ENCODE data around the gene IFNGR2. TPM values are rescaled to one million over a fixed set of nuclear protein-coding genes. Genes with fewer than 3 reads are reported as not detected.

Gene IFNGR2, protein sequence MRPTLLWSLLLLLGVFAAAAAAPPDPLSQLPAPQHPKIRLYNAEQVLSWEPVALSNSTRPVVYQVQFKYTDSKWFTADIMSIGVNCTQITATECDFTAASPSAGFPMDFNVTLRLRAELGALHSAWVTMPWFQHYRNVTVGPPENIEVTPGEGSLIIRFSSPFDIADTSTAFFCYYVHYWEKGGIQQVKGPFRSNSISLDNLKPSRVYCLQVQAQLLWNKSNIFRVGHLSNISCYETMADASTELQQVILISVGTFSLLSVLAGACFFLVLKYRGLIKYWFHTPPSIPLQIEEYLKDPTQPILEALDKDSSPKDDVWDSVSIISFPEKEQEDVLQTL
- 10 to 100 TPM; 40.6 to 64.6 TPM for total RNA-seq

DNA sequence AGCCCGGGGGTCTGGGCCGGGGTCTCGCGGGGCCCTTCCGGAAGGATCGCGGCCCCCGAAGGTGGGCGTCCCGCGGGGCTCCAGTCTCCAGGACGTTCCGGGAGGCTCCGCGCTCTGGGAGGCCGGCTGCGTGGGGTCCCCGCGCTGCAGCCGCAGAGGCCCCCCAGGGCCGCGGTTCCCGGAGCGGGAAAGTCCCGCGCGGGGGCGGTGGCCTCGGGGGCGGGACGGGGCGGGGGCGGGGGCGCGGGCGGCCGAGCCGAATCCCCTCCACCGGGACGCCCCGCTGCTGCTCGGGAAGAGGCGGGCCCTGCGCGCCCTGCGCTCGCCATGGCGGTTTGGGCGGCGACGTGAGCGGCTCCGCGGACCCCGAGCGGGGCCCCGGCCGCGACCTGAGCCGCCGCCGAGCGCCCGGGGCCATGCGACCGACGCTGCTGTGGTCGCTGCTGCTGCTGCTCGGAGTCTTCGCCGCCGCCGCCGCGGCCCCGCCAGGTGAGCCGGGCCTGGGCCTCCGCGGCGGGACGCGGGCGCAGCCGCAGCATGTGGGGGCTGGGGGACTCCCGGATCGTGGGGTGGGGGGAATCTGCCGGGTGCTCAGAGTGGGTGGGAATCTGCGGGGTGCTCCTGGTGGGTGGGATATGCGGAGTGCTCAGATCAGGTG, at the start of gene IFNGR2:
Gene IFNGR2 (plus strand): TSS at position 286 of the 658 bp plus-strand sequence. CDS start 131 bp downstream, at position 417.

DNA sequence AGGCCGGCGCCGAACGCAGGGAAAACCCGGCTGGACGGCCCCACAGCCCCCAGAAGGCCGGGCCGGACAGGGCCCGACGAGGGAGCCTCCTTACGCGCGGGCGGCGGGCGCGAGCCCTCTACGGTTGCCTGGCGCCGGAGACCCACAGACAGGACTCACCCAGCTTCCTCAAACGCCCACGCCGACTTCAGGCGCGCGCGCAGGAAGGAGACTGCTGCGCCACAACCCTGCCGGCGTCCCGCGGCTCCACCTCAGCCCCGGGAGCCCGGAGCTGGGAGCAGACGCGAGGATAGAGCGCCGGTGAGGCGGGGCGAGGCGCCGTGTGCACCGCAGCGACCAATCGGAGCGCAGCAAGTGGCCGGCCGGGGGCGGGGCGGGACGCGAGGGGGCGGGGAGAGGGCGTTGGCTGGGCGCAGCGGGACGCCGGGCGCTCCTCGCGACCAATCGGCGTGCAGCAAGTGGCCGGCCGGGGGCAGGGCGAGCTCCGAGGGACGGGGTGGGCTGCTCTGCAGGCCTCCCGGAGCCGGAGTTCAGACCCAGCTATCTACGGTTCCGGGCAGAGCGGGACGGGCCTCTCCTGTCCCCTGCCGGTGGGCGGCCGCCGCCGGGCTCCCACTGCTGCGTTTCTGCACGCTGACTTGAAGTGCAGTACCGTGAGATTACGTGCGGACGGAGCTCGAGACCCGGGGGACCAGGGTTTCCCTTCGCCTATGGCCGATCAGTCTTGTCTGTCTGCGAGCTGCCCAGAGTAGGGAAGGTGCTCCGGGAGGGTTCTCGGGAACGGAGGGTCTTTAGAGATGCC, 76.7 kb downstream of the IFNGR2 start, which contains the start of gene TMEM50B:
Gene TMEM50B (minus strand): TSS at position 296 of the 802 bp plus-strand sequence. CDS start 11,089 bp downstream, outside the sequence.

Other genes with a start within 250 kb of the IFNGR2 start
- 1 to 10 TPM; 6.2 to 7.0 TPM for gene IFNAR2, start 173.5 kb upstream of the IFNGR2 start, total RNA-seq
- gene IL10RB, start 137.0 kb upstream of the IFNGR2 start, total RNA-seq: 10 to 100 TPM; 35.8 to 43.0 TPM
- 10 to 100 TPM; 12.0 to 13.1 TPM for gene IFNAR1, start 78.4 kb upstream of the IFNGR2 start, total RNA-seq
- 10 to 100 TPM; 20.3 to 22.3 TPM for gene TMEM50B, start 76.6 kb downstream of the IFNGR2 start, total RNA-seq
- gene DNAJC28, start 88.3 kb downstream of the IFNGR2 start, total RNA-seq: 1 to 10 TPM in 1 of 2 donors, under 1 TPM in 1; 1.00 to 4.5 TPM
- 100 to 1,000 TPM in 1 of 2 donors, 10 to 100 TPM in 1; 87.1 to 143 TPM for gene GART, start 138.7 kb downstream of the IFNGR2 start, total RNA-seq
- 100 to 1,000 TPM; 110 to 122 TPM for gene SON, start 139.6 kb downstream of the IFNGR2 start, total RNA-seq
- 10 to 100 TPM; 22.4 to 52.9 TPM for gene DONSON, start 185.3 kb downstream of the IFNGR2 start, total RNA-seq
- gene CRYZL1, start 238.3 kb downstream of the IFNGR2 start, total RNA-seq: 10 to 100 TPM; 14.1 to 14.3 TPM
- gene ITSN1, start 239.1 kb downstream of the IFNGR2 start, total RNA-seq: 10 to 100 TPM; 16.2 to 23.0 TPM

Measured in melanocyte of skin (primary cell).